ENCODE measurements around the gene ZNF175.
A peak's percentile ranks its signal among the peaks of the same experiment; 100 is the strongest.

The ZNF175 gene

GRCh38 chr19:51548891-51549305 is 22.2 kb upstream of the ZNF175 start:
- no peak overlapping the region for H3K4me3 ChIP-seq (ENCODE audit: low read depth, low read length)
- no peak for DNase-seq (ENCODE audit: low read depth)

- DNase-seq (ENCODE audit: low read depth): no peak
- H3K4me3 ChIP-seq (ENCODE audit: low read depth, low read length): no peak overlapping the region
Measured at GRCh38 chr19:51549533-51550324, 21.4 kb upstream of the ZNF175 start.

GRCh38 chr19:51550848-51551672 is 20.0 kb upstream of the ZNF175 start:
- H3K4me3 ChIP-seq (ENCODE audit: low read depth, low read length): no peak overlapping the region
- no peak for DNase-seq (ENCODE audit: low read depth)

- no peak for DNase-seq (ENCODE audit: low read depth)
- H3K4me3 ChIP-seq (ENCODE audit: low read depth, low read length): no peak overlapping the region
Measured at GRCh38 chr19:51551673-51552432, 19.2 kb upstream of the ZNF175 start.

- no peak overlapping the region for H3K4me3 ChIP-seq (ENCODE audit: low read depth, low read length)
- no peak for DNase-seq (ENCODE audit: low read depth)
Measured at GRCh38 chr19:51552608-51552995, 18.5 kb upstream of the ZNF175 start.

GRCh38 chr19:51552996-51553725 is 17.9 kb upstream of the ZNF175 start:
- no peak overlapping the region for H3K4me3 ChIP-seq (ENCODE audit: low read depth, low read length)
- DNase-seq (ENCODE audit: low read depth): no peak

- H3K4me3 ChIP-seq (ENCODE audit: low read depth, low read length): no peak overlapping the region
- no peak for DNase-seq (ENCODE audit: low read depth)
Measured at GRCh38 chr19:51559240-51559639, 11.8 kb upstream of the ZNF175 start.

- DNase-seq (ENCODE audit: low read depth): no peak
Measured at GRCh38 chr19:51560339-51560738, 10.7 kb upstream of the ZNF175 start.

GRCh38 chr19:51564791-51565190 is 6.3 kb upstream of the ZNF175 start:
- DNase-seq (ENCODE audit: low read depth): no peak
- H3K4me3 ChIP-seq (ENCODE audit: low read depth, low read length): no peak overlapping the region

More at GRCh38 chr19:51560339-51560738, 10.7 kb upstream of the ZNF175 start:
- no peak overlapping the region for H3K4me3 ChIP-seq (ENCODE audit: low read depth, low read length)

GRCh38 chr19:51565583-51565982 is 5.5 kb upstream of the ZNF175 start:
- H3K4me3 ChIP-seq (ENCODE audit: low read depth, low read length): no peak overlapping the region
- no peak for DNase-seq (ENCODE audit: low read depth)

- no peak for DNase-seq (ENCODE audit: low read depth)
- no peak overlapping the region for H3K4me3 ChIP-seq (ENCODE audit: low read depth, low read length)
Measured at GRCh38 chr19:51566489-51567100, 4.5 kb upstream of the ZNF175 start.

- DNase-seq (ENCODE audit: low read depth): no peak
- H3K4me3 ChIP-seq (ENCODE audit: low read depth, low read length): no peak overlapping the region
Measured at GRCh38 chr19:51567583-51567982, 3.5 kb upstream of the ZNF175 start.

- DNase-seq (ENCODE audit: low read depth): no peak
- H3K4me3 ChIP-seq (ENCODE audit: low read depth, low read length): no peak overlapping the region
Measured at GRCh38 chr19:51568456-51568855, 2.6 kb upstream of the ZNF175 start.

GRCh38 chr19:51571599-51571998 is 516 bp downstream of the ZNF175 start:
- no peak for DNase-seq (ENCODE audit: low read depth)
- H3K4me3 ChIP-seq (ENCODE audit: low read depth, low read length): peak overlapping the region; percentile 72

- H3K4me3 ChIP-seq (ENCODE audit: low read depth, low read length): peak overlapping the region; percentile 72
- no peak for DNase-seq (ENCODE audit: low read depth)
Measured at GRCh38 chr19:51572410-51572809, 1.3 kb downstream of the ZNF175 start.

GRCh38 chr19:51572908-51573307 is 1.8 kb downstream of the ZNF175 start:
- no peak overlapping the region for H3K4me3 ChIP-seq (ENCODE audit: low read depth, low read length)
- DNase-seq (ENCODE audit: low read depth): peak; percentile 7

- no peak for DNase-seq (ENCODE audit: low read depth)
- no peak overlapping the region for H3K4me3 ChIP-seq (ENCODE audit: low read depth, low read length)
Measured at GRCh38 chr19:51573331-51573730, 2.2 kb downstream of the ZNF175 start.

GRCh38 chr19:51576850-51577249 is 5.8 kb downstream of the ZNF175 start:
- DNase-seq (ENCODE audit: low read depth): no peak
- H3K4me3 ChIP-seq (ENCODE audit: low read depth, low read length): no peak overlapping the region
